KMS-11 (cell line): Measurements from ENCODE around the gene ARPC4.

Experiments
- H2AFZ ChIP-seq: fragments of 200-600 bp; sonication (generic); 2 replicates; pipeline ENCODE4 v1.6.1; 2016; ENCODE audit warnings: antibody characterized with exemption, mixed run types, low read depth
- H3K27ac ChIP-seq: fragments of 200-600 bp; sonication (generic); 2 replicates; pipeline ENCODE4 v1.6.1; 2016; ENCODE audit warnings: mild to moderate bottlenecking, mixed run types
- H3K27me3 ChIP-seq: fragments of 200-600 bp; sonication (generic); 2 replicates; pipeline ENCODE4 v1.6.1; 2017; ENCODE audit warnings: mild to moderate bottlenecking, low read depth, mixed run types, moderate library complexity; ENCODE audit not compliant: insufficient read depth
- H3K36me3 ChIP-seq: fragments of 200-600 bp; sonication (generic); 2 replicates; pipeline ENCODE4 v1.6.1; 2017; ENCODE audit warnings: mild to moderate bottlenecking, mixed run types; ENCODE audit not compliant: insufficient read depth
- H3K4me1 ChIP-seq: fragments of 200-600 bp; sonication (generic); 2 replicates; pipeline ENCODE4 v1.6.1; 2016; ENCODE audit warnings: mild to moderate bottlenecking, low read depth, mixed run types; ENCODE audit not compliant: poor library complexity, severe bottlenecking
- H3K4me2 ChIP-seq: fragments of 200-600 bp; sonication (generic); 2 replicates; pipeline ENCODE4 v1.7.0; 2016; ENCODE audit warnings: mild to moderate bottlenecking, mixed run types
- H3K4me3 ChIP-seq: fragments of 200-600 bp; sonication (generic); IDR thresholded peaks from 2 replicates; pipeline ENCODE4 v1.6.1; 2017; ENCODE audit warnings: low read depth, low read length, mixed read lengths; ENCODE audit not compliant: insufficient read depth
- H3K79me2 ChIP-seq: fragments of 200-600 bp; sonication (generic); 2 replicates; pipeline ENCODE4 v1.6.1; 2016; ENCODE audit warnings: low read depth, mixed run types; ENCODE audit not compliant: insufficient read depth
- H3K9ac ChIP-seq: fragments of 200-600 bp; sonication (generic); 2 replicates; pipeline ENCODE4 v1.6.1; 2016; ENCODE audit warnings: mild to moderate bottlenecking, mixed run types
- H4K20me1 ChIP-seq: fragments of 200-600 bp; sonication (generic); 2 replicates; pipeline ENCODE4 v1.6.1; 2016; ENCODE audit warnings: mild to moderate bottlenecking, mixed run types; ENCODE audit not compliant: insufficient read depth
- CTCF ChIP-seq: fragments of 200-600 bp; sonication (generic); conservative IDR thresholded peaks from 2 replicates; pipeline ENCODE4 v1.6.1; 2017; ENCODE audit warnings: low read depth, mild to moderate bottlenecking, antibody characterized with exemption, low read length, moderate library complexity, mixed read lengths

The ARPC4 gene

GRCh38 chr3:9760779-9761505, 31.9 kb upstream of the ARPC4 start:
- Histone ChIP-seq H2AFZ (no peak overlapping the region), H3K9ac (no peak overlapping the region), H3K4me3 (no peak overlapping the region), H3K36me3 (no peaks in the 10 kb centered on the region), H3K27ac (no peak overlapping the region), H4K20me1 (no peaks in the 10 kb centered on the region), H3K4me1 (no peaks in the 10 kb centered on the region), H3K27me3 (no peaks in the 10 kb centered on the region), H3K79me2 (no peaks in the 10 kb centered on the region), H3K4me2 (no peak overlapping the region)
- no peak for TF ChIP-seq CTCF

GRCh38 chr3:9761919-9762318, 31.0 kb upstream of the ARPC4 start:
- Histone ChIP-seq H3K9ac (no peak overlapping the region), H2AFZ (no peak overlapping the region), H3K4me1 (no peaks in the 10 kb centered on the region), H3K4me3 (no peak overlapping the region), H4K20me1 (no peaks in the 10 kb centered on the region), H3K79me2 (no peaks in the 10 kb centered on the region), H3K27me3 (no peaks in the 10 kb centered on the region), H3K4me2 (no peak overlapping the region), H3K27ac (no peak overlapping the region), H3K36me3 (no peaks in the 10 kb centered on the region)
- no peak for TF ChIP-seq CTCF

GRCh38 chr3:9762871-9763270, 30.0 kb upstream of the ARPC4 start:
- H3K4me3 ChIP-seq = no peak overlapping the region
- H4K20me1 ChIP-seq = no peaks in the 10 kb centered on the region
- no peaks in the 10 kb centered on the region for H3K4me1 ChIP-seq
- H2AFZ ChIP-seq = no peak overlapping the region
- H3K4me2 ChIP-seq = no peak overlapping the region
- H3K9ac ChIP-seq = no peak overlapping the region
- no peak overlapping the region for H3K27ac ChIP-seq
- no peaks in the 10 kb centered on the region for H3K79me2 ChIP-seq
- H3K36me3 ChIP-seq = no peaks in the 10 kb centered on the region
- no peak for TF ChIP-seq CTCF
- no peaks in the 10 kb centered on the region for H3K27me3 ChIP-seq

GRCh38 chr3:9765865-9766264, 27.0 kb upstream of the ARPC4 start:
- no peaks in the 10 kb centered on the region for H3K36me3 ChIP-seq
- H2AFZ ChIP-seq = no peak overlapping the region
- no peak overlapping the region for H3K9ac ChIP-seq
- no peak overlapping the region for H3K27ac ChIP-seq
- no peaks in the 10 kb centered on the region for H3K4me1 ChIP-seq
- H3K27me3 ChIP-seq = no peaks in the 10 kb centered on the region
- TF ChIP-seq CTCF = no peak
- H3K79me2 ChIP-seq = no peaks in the 10 kb centered on the region
- no peaks in the 10 kb centered on the region for H4K20me1 ChIP-seq
- H3K4me3 ChIP-seq = no peak overlapping the region
- no peak overlapping the region for H3K4me2 ChIP-seq
